K562 treated with DMSO at 1 percent for 4 hours (cell line): Measurements from ENCODE around the gene TMEM242. TPM values are rescaled to one million over a fixed set of nuclear protein-coding genes. Genes with fewer than 3 reads are reported as not detected.

ENCODE experiments used
- total RNA-seq: library from RNA; unstranded; fragments of 300-600 nt; gene quantifications from 2 replicates; pipeline ENCODE4 v1.2.3, GENCODE V29; 2022; ENCODE audit not compliant: insufficient read depth

The TMEM242 gene
- total RNA-seq = 6.1 and 7.3 TPM in 2 replicates

GRCh38 chr6:157323255-157323965 is at the start of gene TMEM242:
Gene TMEM242 (minus strand): TSS chr6:157323519. CDS start chr6:157323499, 20 bp downstream.

Other genes starting within 250 kb of the TMEM242 start
- gene ZDHHC14, start 57.7 kb upstream of the TMEM242 start, total RNA-seq = 27.9 and 36.7 TPM in 2 replicates